DOHH2 (cell line): ENCODE results near the gene RRP1B.
A peak's percentile ranks its signal among the peaks of the same experiment; 100 is the strongest.

Experiments
- H3F3A ChIP-seq: fragments of 200-600 bp; sonication (generic), shearing (Covaris generic); 2 replicates; pipeline ENCODE4 v1.6.0; 2016; ENCODE audit warnings: antibody characterized with exemption, mild to moderate bottlenecking; ENCODE audit not compliant: control insufficient read depth, insufficient read depth
- H3K27ac ChIP-seq: fragments of 200-600 bp; sonication (generic); 2 replicates; pipeline ENCODE4 v1.5.1; 2014; ENCODE audit warnings: low read depth, mild to moderate bottlenecking, low read length, moderate library complexity
- H3K27me3 ChIP-seq: fragments of 200-600 bp; sonication (generic); 2 replicates; pipeline ENCODE4 v1.6.1; 2014; ENCODE audit warnings: mild to moderate bottlenecking, low read length, mixed read lengths; ENCODE audit not compliant: control insufficient read depth
- H3K36me3 ChIP-seq: fragments of 200-600 bp; sonication (generic); 2 replicates; pipeline ENCODE4 v1.6.1; 2014; ENCODE audit warnings: mild to moderate bottlenecking, low read length, moderate library complexity, mixed read lengths; ENCODE audit not compliant: control insufficient read depth
- H3K4me1 ChIP-seq: fragments of 200-600 bp; sonication (generic); 2 replicates; pipeline ENCODE4 v1.6.1; 2014; ENCODE audit warnings: mild to moderate bottlenecking, low read length, mixed read lengths; ENCODE audit not compliant: control insufficient read depth
- H3K4me2 ChIP-seq: fragments of 200-600 bp; sonication (generic); 2 replicates; pipeline ENCODE4 v1.6.0; 2014; ENCODE audit warnings: mild to moderate bottlenecking, low read length, moderate library complexity
- H3K4me3 ChIP-seq: fragments of 200-600 bp; sonication (generic); 2 replicates; pipeline ENCODE4 v1.5.1; 2014; ENCODE audit warnings: mild to moderate bottlenecking, low read length, mixed read lengths
- H3K79me2 ChIP-seq: fragments of 200-600 bp; sonication (generic); 2 replicates; pipeline ENCODE4 v1.6.1; 2014; ENCODE audit warnings: mild to moderate bottlenecking, low read length, mixed read lengths; ENCODE audit not compliant: control insufficient read depth
- H3K9me2 ChIP-seq: fragments of 200-600 bp; sonication (generic); replicated peaks from 2 replicates; pipeline ENCODE4 v1.6.1; 2014; ENCODE audit warnings: mild to moderate bottlenecking, low read length, mixed read lengths; ENCODE audit not compliant: control insufficient read depth
- H3K9me3 ChIP-seq: fragments of 200-600 bp; sonication (generic); 2 replicates; pipeline ENCODE4 v1.6.1; 2014; ENCODE audit warnings: antibody characterized with exemption, low read length, mixed read lengths; ENCODE audit not compliant: control insufficient read depth, insufficient read depth
- H4K20me1 ChIP-seq: fragments of 200-600 bp; sonication (generic); 2 replicates; pipeline ENCODE4 v1.6.0; 2014; ENCODE audit warnings: low read depth, mild to moderate bottlenecking, antibody characterized with exemption, low read length, moderate library complexity; ENCODE audit not compliant: control insufficient read depth, insufficient read depth
- CTCF ChIP-seq: fragments of 200-600 bp; sonication (generic); IDR thresholded peaks from one replicate; pipeline ENCODE4 v1.5.1; 2014; ENCODE audit warnings: antibody characterized with exemption, mild to moderate bottlenecking, low read depth, low read length; ENCODE audit not compliant: poor library complexity, severe bottlenecking
- EZH2phosphoT487 ChIP-seq: fragments of 200-600 bp; sonication (generic); IDR thresholded peaks from 2 replicates; pipeline ENCODE4 v1.6.1; 2017; ENCODE audit warnings: borderline replicate concordance, mild to moderate bottlenecking, antibody characterized with exemption, low read length, moderate library complexity, mixed read lengths

Gene RRP1B

GRCh38 chr21:43658769-43659135 is 608 bp upstream of the RRP1B start:
- Histone ChIP-seq H4K20me1 (peaks cover 19% of the 10 kb centered on the region; the same call in 1 of the 2 replicates), H3K27me3 (no peaks in the 10 kb centered on the region), H3K9me2 (no peaks in the 10 kb centered on the region), H3K4me3 (peak overlapping the region; percentile 99), H3F3A (peaks cover 5% of the 10 kb centered on the region; the same call in 1 of the 2 replicates), H3K79me2 (peaks cover 51% of the 10 kb centered on the region), H3K4me2 (peak overlapping the region; percentile 68), H3K36me3 (peaks cover 40% of the 10 kb centered on the region), H3K4me1 (peaks cover 26% of the 10 kb centered on the region), H3K9me3 (no peaks in the 10 kb centered on the region), H3K27ac (no peak overlapping the region)
- TF ChIP-seq CTCF (no peak), EZH2phosphoT487 (no peak)

- Histone ChIP-seq H3K4me2 (peak overlapping the region; percentile 68; the same call in 1 of the 2 replicates), H4K20me1 (peaks cover 19% of the 10 kb centered on the region; the same call in 1 of the 2 replicates), H3K9me2 (no peaks in the 10 kb centered on the region), H3K4me1 (peaks cover 29% of the 10 kb centered on the region), H3F3A (no peaks in the 10 kb centered on the region), H3K79me2 (peaks cover 87% of the 10 kb centered on the region), H3K27ac (no peak overlapping the region), H3K36me3 (peaks cover 74% of the 10 kb centered on the region), H3K9me3 (no peaks in the 10 kb centered on the region), H3K27me3 (no peaks in the 10 kb centered on the region), H3K4me3 (no peak overlapping the region)
- TF ChIP-seq EZH2phosphoT487 = no peak
- no peak for TF ChIP-seq CTCF
Observed at GRCh38 chr21:43662286-43662685, 2.9 kb downstream of the RRP1B start.

- Histone ChIP-seq H3K27ac (no peak overlapping the region), H3F3A (no peaks in the 10 kb centered on the region), H3K27me3 (no peaks in the 10 kb centered on the region), H3K36me3 (peaks cover 80% of the 10 kb centered on the region), H3K9me3 (no peaks in the 10 kb centered on the region), H3K4me2 (no peak overlapping the region), H3K4me3 (no peak overlapping the region), H4K20me1 (peaks cover 19% of the 10 kb centered on the region; the same call in 1 of the 2 replicates), H3K79me2 (peaks cover 94% of the 10 kb centered on the region), H3K4me1 (peaks cover 29% of the 10 kb centered on the region), H3K9me2 (no peaks in the 10 kb centered on the region)
- TF ChIP-seq CTCF (no peak), EZH2phosphoT487 (no peak)
Observed at GRCh38 chr21:43663033-43663432, 3.7 kb downstream of the RRP1B start.
